ENCODE data around the gene IL6R.
A peak's percentile ranks its signal among the peaks of the same experiment; 100 is the strongest.

IL6R gene

GRCh38 chr1:154471304-154471703, 66.2 kb downstream of the IL6R start:
- Histone ChIP-seq H3K27me3 (ENCODE audit: insufficient read depth, poor library complexity, severe bottlenecking) (no peaks in the 10 kb centered on the region), H3K27ac (replicated peaks) (no peak overlapping the region), H3K4me3 (replicated peaks; ENCODE audit: insufficient read depth, low read length) (no peak overlapping the region)
- no peak for DNase-seq (ENCODE audit: low read depth in 1 of 2, low spot score in 1 of 2)
- TF ChIP-seq, protein P1, sequence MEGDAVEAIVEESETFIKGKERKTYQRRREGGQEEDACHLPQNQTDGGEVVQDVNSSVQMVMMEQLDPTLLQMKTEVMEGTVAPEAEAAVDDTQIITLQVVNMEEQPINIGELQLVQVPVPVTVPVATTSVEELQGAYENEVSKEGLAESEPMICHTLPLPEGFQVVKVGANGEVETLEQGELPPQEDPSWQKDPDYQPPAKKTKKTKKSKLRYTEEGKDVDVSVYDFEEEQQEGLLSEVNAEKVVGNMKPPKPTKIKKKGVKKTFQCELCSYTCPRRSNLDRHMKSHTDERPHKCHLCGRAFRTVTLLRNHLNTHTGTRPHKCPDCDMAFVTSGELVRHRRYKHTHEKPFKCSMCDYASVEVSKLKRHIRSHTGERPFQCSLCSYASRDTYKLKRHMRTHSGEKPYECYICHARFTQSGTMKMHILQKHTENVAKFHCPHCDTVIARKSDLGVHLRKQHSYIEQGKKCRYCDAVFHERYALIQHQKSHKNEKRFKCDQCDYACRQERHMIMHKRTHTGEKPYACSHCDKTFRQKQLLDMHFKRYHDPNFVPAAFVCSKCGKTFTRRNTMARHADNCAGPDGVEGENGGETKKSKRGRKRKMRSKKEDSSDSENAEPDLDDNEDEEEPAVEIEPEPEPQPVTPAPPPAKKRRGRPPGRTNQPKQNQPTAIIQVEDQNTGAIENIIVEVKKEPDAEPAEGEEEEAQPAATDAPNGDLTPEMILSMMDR (IDR thresholded peaks at IDR 0.05; ENCODE audit: insufficient read depth, low read length), result no peak
- no peak for TF ChIP-seq POLR2AphosphoS5 (IDR thresholded peaks at IDR 0.05; ENCODE audit: low read depth)
- TF ChIP-seq REST (IDR thresholded peaks at IDR 0.05; ENCODE audit: insufficient replicate concordance, low read depth), result no peak
- no peak for TF ChIP-seq GABPA (IDR thresholded peaks at IDR 0.05; ENCODE audit: low read depth)
- TF ChIP-seq SPI1 (IDR thresholded peaks at IDR 0.05; ENCODE audit: borderline replicate concordance, low read depth), result no peak

DNA sequence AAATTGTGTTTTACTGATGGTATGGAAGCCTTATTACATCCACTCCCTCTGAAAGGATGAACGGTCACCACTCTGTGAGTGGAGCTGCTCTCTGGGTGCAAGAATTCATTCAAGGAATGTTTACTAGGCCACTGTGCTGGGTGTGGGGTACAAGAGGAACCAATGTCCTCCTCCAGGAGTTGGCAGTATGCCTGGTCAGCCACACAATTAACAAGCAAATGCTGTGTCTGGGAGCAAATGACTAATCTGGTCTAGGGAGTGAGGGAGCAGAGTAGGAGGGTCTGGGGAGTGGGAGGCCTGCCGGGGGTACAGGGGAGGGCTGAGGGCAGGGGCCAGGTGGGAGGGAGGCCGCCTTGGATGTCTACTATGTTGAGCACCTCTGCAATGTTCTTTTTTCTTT, 69.7 kb downstream of the IL6R start:
- Histone ChIP-seq H3K4me3 (replicated peaks; ENCODE audit: insufficient read depth, low read length) (no peak overlapping the region), H3K27me3 (ENCODE audit: insufficient read depth, poor library complexity, severe bottlenecking) (no peaks in the 10 kb centered on the region), H3K27ac (replicated peaks) (no peak overlapping the region)
- TF ChIP-seq, protein P1 (IDR thresholded peaks at IDR 0.05; ENCODE audit: insufficient read depth, low read length), result no peak
- no peak for TF ChIP-seq SPI1 (IDR thresholded peaks at IDR 0.05; ENCODE audit: borderline replicate concordance, low read depth)
- TF ChIP-seq POLR2AphosphoS5 (IDR thresholded peaks at IDR 0.05; ENCODE audit: low read depth), result no peak
- no peak for TF ChIP-seq GABPA (IDR thresholded peaks at IDR 0.05; ENCODE audit: low read depth)
- TF ChIP-seq REST (IDR thresholded peaks at IDR 0.05; ENCODE audit: insufficient replicate concordance, low read depth), result no peak
- DNase-seq (ENCODE audit: low read depth in 1 of 2, low spot score in 1 of 2), result peak in 1 of 2 experiments; percentile 55

- H3K27ac ChIP-seq (replicated peaks), result no peak overlapping the region
- H3K4me3 ChIP-seq (replicated peaks; ENCODE audit: insufficient read depth, low read length), result no peak overlapping the region
Measured at GRCh38 chr1:154476791-154477190, 71.6 kb downstream of the IL6R start.

More at GRCh38 chr1:154476791-154477190, 71.6 kb downstream of the IL6R start:
- H3K27me3 ChIP-seq (ENCODE audit: insufficient read depth, poor library complexity, severe bottlenecking), result no peaks in the 10 kb centered on the region
- no peak for DNase-seq (ENCODE audit: low read depth in 1 of 2, low spot score in 1 of 2)
- TF ChIP-seq REST (IDR thresholded peaks at IDR 0.05; ENCODE audit: insufficient replicate concordance, low read depth), result no peak
- TF ChIP-seq, protein P1 (IDR thresholded peaks at IDR 0.05; ENCODE audit: insufficient read depth, low read length), result no peak
